Left ventricle myocardium superior (tissue), 1 donor: ENCODE results near the gene SLC37A1. TPM values are rescaled to one million over a fixed set of nuclear protein-coding genes. Genes with fewer than 3 reads are reported as not detected.

Source experiments
- ATAC-seq: fragments of 200-7000 bp; cut with Tn5 transposase; one replicate; pipeline ENCODE4 v1.9.1; 2020; ENCODE audit warnings: mild to moderate bottlenecking, moderate library complexity
- DNase-seq: peaks from one replicate; pipeline ENCODE4 v3.0.0-alpha.2; 2020
- intact Hi-C: fragments of 100-400 bp; cut with micrococcal nuclease; formaldehyde crosslinking; loops from one replicate; pipeline ENCODE4 v1.11.0; 2022
- total RNA-seq: library from RNA; stranded (reverse); fragmentation: NEBNext Ultra II Directional; extraction: Animal tissue kit (Norgen Biotek cat#: 25700); gene quantifications from one replicate; pipeline ENCODE4 v1.2.1, GENCODE V29; 2021
- donor health status: DM: no; HTN: yes; CAD: no; lungs with severe emphysema.

SLC37A1 gene
- total RNA-seq, 1 donor from 2014 or later = 4.0 TPM

GRCh38 chr21:42538479-42539275, 25.0 kb downstream of the SLC37A1 start:
- intact Hi-C loops = no loop called here
- ATAC-seq = no peak
- DNase-seq = no peak

GRCh38 chr21:42539342-42539741, 25.7 kb downstream of the SLC37A1 start:
- intact Hi-C loops = no loop called here
- no peak for ATAC-seq
- no peak for DNase-seq

GRCh38 chr21:42539931-42540343, 26.3 kb downstream of the SLC37A1 start:
- no peak for ATAC-seq
- intact Hi-C loops = no loop called here
- no peak for DNase-seq

GRCh38 chr21:42540396-42540795, 26.7 kb downstream of the SLC37A1 start:
- intact Hi-C loops = no loop called here
- DNase-seq = no peak
- ATAC-seq = no peak

GRCh38 chr21:42541174-42541573, 27.5 kb downstream of the SLC37A1 start:
- no peak for DNase-seq
- intact Hi-C loops = no loop called here
- ATAC-seq = no peak

- intact Hi-C loops = no loop called here
- no peak for DNase-seq
- ATAC-seq = no peak
Measured at GRCh38 chr21:42541618-42542017, 28.0 kb downstream of the SLC37A1 start.

- DNase-seq (no peak), ATAC-seq (no peak)
- intact Hi-C loops = no loop called here
Measured at GRCh38 chr21:42542196-42542595, 28.5 kb downstream of the SLC37A1 start.

GRCh38 chr21:42542596-42542995, 28.9 kb downstream of the SLC37A1 start:
- DNase-seq (no peak), ATAC-seq (no peak)
- intact Hi-C loops = no loop called here

GRCh38 chr21:42543106-42543847, 29.6 kb downstream of the SLC37A1 start:
- no peak for DNase-seq
- no peak for ATAC-seq
- intact Hi-C loops = no loop called here

GRCh38 chr21:42544544-42544943, 30.9 kb downstream of the SLC37A1 start:
- no peak for ATAC-seq
- intact Hi-C loops = no loop called here
- no peak for DNase-seq

- intact Hi-C loops = no loop called here
- ATAC-seq (no peak), DNase-seq (no peak)
Measured at GRCh38 chr21:42545317-42545716, 31.7 kb downstream of the SLC37A1 start.

GRCh38 chr21:42545745-42546144, 32.1 kb downstream of the SLC37A1 start:
- DNase-seq (no peak), ATAC-seq (no peak)
- intact Hi-C loops = no loop called here

GRCh38 chr21:42546433-42546832, 32.8 kb downstream of the SLC37A1 start:
- intact Hi-C loops = no loop called here
- ATAC-seq = no peak
- no peak for DNase-seq

- DNase-seq = no peak
- ATAC-seq = no peak
- intact Hi-C loops = no loop called here
Measured at GRCh38 chr21:42547001-42547905, 33.6 kb downstream of the SLC37A1 start.

- intact Hi-C loops = no loop called here
- ATAC-seq (no peak), DNase-seq (no peak)
Measured at GRCh38 chr21:42547906-42548365, 34.3 kb downstream of the SLC37A1 start.

- ATAC-seq (no peak), DNase-seq (no peak)
- intact Hi-C loops = no loop called here
Measured at GRCh38 chr21:42548687-42549406, 35.2 kb downstream of the SLC37A1 start.

- intact Hi-C loops = no loop called here
- no peak for ATAC-seq
- no peak for DNase-seq
Measured at GRCh38 chr21:42550817-42551216, 37.2 kb downstream of the SLC37A1 start.

- DNase-seq (no peak), ATAC-seq (no peak)
- intact Hi-C loops = no loop called here
Measured at GRCh38 chr21:42552407-42553336, 39.0 kb downstream of the SLC37A1 start.
